ENCODE measurements around the gene KCNJ6. TPM values are rescaled to one million over a fixed set of nuclear protein-coding genes. Genes with fewer than 3 reads are reported as not detected.
"Not testable (repeated sequence)": the region's sequence is repeated elsewhere in the genome, so short reads cannot be mapped to it uniquely, and the experiment has no call there.

The KCNJ6 gene
- total and polyA plus RNA-seq, 2 of the 8 experiments (the other 6 are each of a cell fraction or from before 2014, with no cell fraction given) = 0.51 to 1.2 TPM

DNA sequence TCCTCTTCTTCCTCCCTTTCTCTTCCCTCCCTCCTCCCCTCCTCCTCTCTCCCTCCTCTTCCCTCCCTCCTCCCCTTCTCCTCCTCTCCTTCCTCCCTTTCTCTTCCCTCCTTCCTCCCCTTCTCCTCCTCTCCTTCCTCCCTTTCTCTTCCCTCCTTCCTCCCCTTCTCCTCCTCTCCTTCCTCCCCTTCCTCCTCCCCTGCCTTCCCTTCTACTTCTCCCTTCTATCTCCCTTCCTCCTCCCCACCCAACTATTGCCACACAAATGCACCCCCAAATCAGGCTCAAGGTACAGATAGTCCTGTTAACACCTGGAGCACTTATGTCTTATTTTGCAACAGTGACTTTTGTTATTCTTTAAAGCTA is 203.7 kb downstream of the KCNJ6 start:
- H3K4me2 ChIP-seq (ENCODE audit: insufficient read depth in 1 of 2, low read depth in 2 of 2, low read length in 2 of 2); H3K23ac ChIP-seq (ENCODE audit: insufficient read length); FAIRE-seq; H4K20me1 ChIP-seq (replicated peaks in 1 of 2; ENCODE audit: control insufficient read depth in 1 of 2, insufficient read depth in 2 of 2, low read length in 2 of 2); H2BK120ac ChIP-seq (replicated peaks; ENCODE audit: low read depth, low read length); H3K36me3 ChIP-seq (ENCODE audit: control insufficient read depth in 2 of 4, insufficient read depth in 4 of 4, low read length in 3 of 4); H2BK5ac ChIP-seq (ENCODE audit: low read depth, low read length); H3K9me3 ChIP-seq (ENCODE audit: insufficient read depth in 2 of 2, low read depth in 1 of 2, low read length in 1 of 2); H3K79me2 ChIP-seq (ENCODE audit: control insufficient read depth in 1 of 2, insufficient read depth in 2 of 2, low read length in 2 of 2); H3K4me3 ChIP-seq (ENCODE audit: extremely low read depth in 1 of 4, insufficient read depth in 2 of 4, low read depth in 3 of 4, low read length in 4 of 4); H3K4ac ChIP-seq (replicated peaks; ENCODE audit: insufficient read length, low read depth, low read length); H2AK5ac ChIP-seq (ENCODE audit: low read depth, low read length); H3K9ac ChIP-seq (replicated peaks in 1 of 4; ENCODE audit: extremely low read depth in 1 of 4, low read depth in 3 of 4, low read length in 3 of 4); H4K8ac ChIP-seq (ENCODE audit: extremely low read depth, insufficient read depth, low read length); H3K27ac ChIP-seq (ENCODE audit: low read depth, low read length); H2BK15ac ChIP-seq (ENCODE audit: low read length); H2BK12ac ChIP-seq (ENCODE audit: low read depth, low read length); POLR2A ChIA-PET (ENCODE audit: partially characterized antibody); DNase-seq (ENCODE audit: low read depth in 1 of 2, low spot score in 2 of 2); H4K5ac ChIP-seq (ENCODE audit: insufficient read length, low read depth, low read length); H3K27me3 ChIP-seq (replicated peaks in 1 of 4; ENCODE audit: control insufficient read depth in 3 of 4, extremely low read depth in 1 of 4, insufficient read depth in 3 of 4, low read length in 3 of 4); H3K23me2 ChIP-seq (ENCODE audit: low read depth, low read length); H2AFZ ChIP-seq (ENCODE audit: low read length); H3K56ac ChIP-seq (replicated peaks; ENCODE audit: insufficient read length, low read depth, low read length); H3K14ac ChIP-seq (ENCODE audit: insufficient read length); H3K4me1 ChIP-seq (replicated peaks in 1 of 4; ENCODE audit: control insufficient read depth in 3 of 4, insufficient read depth in 4 of 4, low read length in 3 of 4); H4K91ac ChIP-seq (replicated peaks; ENCODE audit: insufficient read length, low read length); H2BK20ac ChIP-seq (ENCODE audit: low read length); H3K18ac ChIP-seq (ENCODE audit: extremely low read depth, low read length); H3K79me1 ChIP-seq (ENCODE audit: low read depth, low read length): not testable (repeated sequence)
- CTCF ChIA-PET (ENCODE audit: partially characterized antibody) = interaction anchor here (0.6 to 4.9 kb wide), 41 partner anchors 7 to 674 kb away, joined by 3 to 39 read pairs (median 4); no protein-coding TSS in a partner anchor
